Mesodermal cell (in vitro differentiated cells): Measurements from ENCODE around the gene OR2B2. TPM values are rescaled to one million over a fixed set of nuclear protein-coding genes. Genes with fewer than 3 reads are reported as not detected.
"Not testable (repeated sequence)": the region's sequence is repeated elsewhere in the genome, so short reads cannot be mapped to it uniquely, and the experiment has no call there.

Experiments
- H3K27ac ChIP-seq: 2 replicates; pipeline ENCODE4 v1.7.0; 2013; ENCODE audit warnings: mild to moderate bottlenecking, low read depth, low read length, moderate library complexity; ENCODE audit not compliant: severe bottlenecking
- H3K36me3 ChIP-seq: 2 replicates; pipeline ENCODE4 v1.7.1; 2013; ENCODE audit warnings: mild to moderate bottlenecking, low read length, moderate library complexity; ENCODE audit not compliant: control insufficient read depth, insufficient read depth
- H3K4me1 ChIP-seq: one replicate; pipeline ENCODE4 v1.7.1; 2013; ENCODE audit warnings: mild to moderate bottlenecking, low read length; ENCODE audit not compliant: insufficient read depth, control insufficient read depth, poor library complexity, severe bottlenecking
- H3K4me3 ChIP-seq: 2 replicates; pipeline ENCODE4 v1.7.0; 2013; ENCODE audit warnings: low read length, control low read depth, mild to moderate bottlenecking; ENCODE audit not compliant: insufficient read depth, poor library complexity, severe bottlenecking; ENCODE audit errors: extremely low read depth
- H3K9me3 ChIP-seq: 2 replicates; pipeline ENCODE4 v1.7.1; 2013; ENCODE audit warnings: mild to moderate bottlenecking, low read length, moderate library complexity; ENCODE audit not compliant: control insufficient read depth
- WGBS, 2 experiments: methylation state at CpG; one replicate each; pipeline ENCODE4 v1.1.5; 2013; ENCODE audit warnings: missing lambda C conversion rate in 2 of 2; ENCODE audit not compliant: insufficient coverage in 2 of 2; 5-methylcytosine and 5-hydroxymethylcytosine counted together
- polyA plus RNA-seq, 2 experiments: library from polyadenylated mRNA; stranded (reverse); fragments of 50-300 nt; gene quantifications; one replicate each; pipeline ENCODE4 v1.2.3, GENCODE V29; 2013

Gene OR2B2
- not detected for polyA plus RNA-seq (2013, experiment 1 of 2)
- polyA plus RNA-seq (2013, experiment 2 of 2): not detected

DNA sequence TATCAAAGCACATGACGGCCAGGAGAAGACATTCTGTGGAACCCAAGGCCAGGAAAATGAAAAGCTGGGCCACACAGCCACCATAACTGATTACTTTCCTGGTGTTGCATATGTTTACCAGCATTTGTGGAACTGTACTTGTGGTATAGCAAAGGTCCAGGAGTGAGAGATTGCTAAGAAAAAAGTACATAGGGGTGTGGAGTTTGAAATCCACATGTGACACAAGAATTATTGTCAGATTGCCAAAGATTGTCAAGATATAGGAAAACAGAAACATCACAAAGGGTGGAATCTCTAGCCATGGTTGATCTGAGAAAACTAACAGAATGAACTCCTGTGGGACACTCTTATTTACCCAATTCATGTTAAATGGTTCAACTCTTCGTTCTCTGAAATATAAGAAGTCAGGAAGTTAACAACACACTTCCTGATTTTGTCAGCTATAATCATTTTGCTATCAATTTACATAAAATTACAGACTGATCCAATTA lies at the start of gene OR2B2:
Gene OR2B2, minus strand, starts transcription at position 441 of the 491 bp plus-strand sequence. Its CDS starts 77 bp downstream, at position 364.
- Histone ChIP-seq H3K4me3 (no peak within 1 kb of the TSS), H3K36me3 (no peaks in the 10 kb centered on the region), H3K9me3 (no peaks in the 10 kb centered on the region), H3K4me1 (no peaks in the 10 kb centered on the region), H3K27ac (no peak within 1 kb of the TSS)
- 83 to 100% methylated on average over 1 of the region's 2 CpGs for WGBS, 2 experiments

DNA sequence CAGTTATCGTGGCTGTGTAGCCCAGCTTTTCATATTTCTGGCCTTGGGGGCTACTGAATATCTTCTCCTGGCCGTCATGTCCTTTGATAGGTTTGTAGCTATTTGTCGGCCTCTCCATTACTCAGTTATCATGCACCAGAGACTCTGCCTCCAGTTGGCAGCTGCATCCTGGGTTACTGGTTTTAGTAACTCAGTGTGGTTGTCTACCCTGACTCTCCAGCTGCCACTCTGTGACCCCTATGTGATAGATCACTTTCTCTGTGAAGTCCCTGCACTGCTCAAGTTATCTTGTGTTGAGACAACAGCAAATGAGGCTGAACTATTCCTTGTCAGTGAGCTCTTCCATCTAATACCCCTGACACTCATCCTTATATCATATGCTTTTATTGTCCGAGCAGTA lies 45.3 kb upstream of the OR2B2 start:
- WGBS, 2 experiments: 75 to 100% methylated on average over 1 to 2 of the region's 4 CpGs
- Histone ChIP-seq H3K4me1 (no peaks in the 10 kb centered on the region), H3K27ac (no peak overlapping the region), H3K4me3 (no peak overlapping the region), H3K36me3 (no peaks in the 10 kb centered on the region), H3K9me3 (no peaks in the 10 kb centered on the region)

DNA sequence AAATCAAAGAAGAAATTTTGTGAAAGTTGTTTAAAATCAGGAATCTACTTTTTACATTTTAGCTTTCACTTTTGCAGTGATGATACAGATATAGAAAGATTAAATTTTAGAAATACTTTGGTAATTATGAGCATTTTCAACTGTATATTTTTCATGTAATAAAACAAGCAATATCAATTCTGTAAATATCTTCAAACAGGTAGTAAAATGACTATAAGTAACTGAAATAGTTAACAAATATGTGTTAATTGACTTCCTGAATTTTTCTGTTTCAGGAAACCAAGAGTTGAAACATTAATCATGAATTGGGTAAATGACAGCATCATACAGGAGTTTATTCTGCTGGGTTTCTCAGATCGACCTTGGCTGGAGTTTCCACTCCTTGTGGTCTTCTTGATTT lies 44.7 kb upstream of the OR2B2 start, which contains the start of gene OR2B6:
Gene OR2B6, plus strand, starts transcription at position 301 of the 400 bp plus-strand sequence. Its CDS starts 0 bp downstream, at position 301.
- Histone ChIP-seq H3K36me3 (no peaks in the 10 kb centered on the region), H3K4me1 (no peaks in the 10 kb centered on the region), H3K9me3 (no peaks in the 10 kb centered on the region), H3K4me3 (no peak within 1 kb of the TSS), H3K27ac (no peak within 1 kb of the TSS)
- 78 to 100% methylated on average over 1 of the region's 1 CpG for WGBS, 2 experiments

DNA sequence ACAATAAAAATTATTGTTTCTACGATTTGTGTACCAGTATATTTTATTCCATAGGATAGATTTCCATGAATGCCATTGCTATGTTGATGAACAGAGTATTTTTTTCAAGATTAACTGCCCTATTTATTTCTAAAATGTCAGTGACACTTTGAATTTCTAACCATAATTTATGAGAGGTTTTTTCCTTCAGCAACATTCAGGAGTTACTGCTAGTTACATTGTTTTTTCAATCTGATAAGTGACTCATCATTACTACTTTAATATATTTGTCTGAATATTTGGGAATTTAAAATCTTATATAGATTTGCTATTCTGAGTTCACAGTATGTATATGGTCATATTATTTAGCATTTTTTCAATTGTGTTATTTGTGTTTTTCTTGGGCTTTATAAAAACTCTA lies 38.8 kb upstream of the OR2B2 start:
- Histone ChIP-seq H3K4me3 (no peak overlapping the region), H3K36me3 (no peaks in the 10 kb centered on the region), H3K4me1 (no peaks in the 10 kb centered on the region), H3K9me3 (no peaks in the 10 kb centered on the region), H3K27ac (no peak overlapping the region)
- WGBS, 2 experiments: no CpG with 5 or more reads among the region's 1 CpG

DNA sequence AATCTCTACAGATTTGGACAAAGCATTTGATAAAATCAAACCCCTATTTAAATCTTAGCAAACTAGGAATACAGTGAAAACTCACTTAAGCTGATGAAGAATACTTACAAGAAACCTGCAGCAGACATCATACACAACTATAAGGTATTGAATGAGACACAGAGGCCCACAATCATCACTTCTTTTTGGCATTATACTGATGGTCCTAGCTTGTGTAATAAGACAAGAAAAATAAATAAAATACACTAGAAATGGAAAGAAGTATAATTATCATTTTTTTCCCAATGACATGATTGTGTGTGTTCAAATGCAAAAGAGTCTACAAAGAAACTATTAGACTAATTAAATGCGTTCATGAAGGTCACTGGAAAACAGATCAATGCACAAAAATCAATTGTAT lies 36.0 kb upstream of the OR2B2 start:
- no peak overlapping the region for H3K27ac ChIP-seq
- H3K4me3 ChIP-seq: no peak overlapping the region
- no peaks in the 10 kb centered on the region for H3K36me3 ChIP-seq
- no peaks in the 10 kb centered on the region for H3K9me3 ChIP-seq
- WGBS, 2 experiments: no CpG with 5 or more reads among the region's 1 CpG
- no peaks in the 10 kb centered on the region for H3K4me1 ChIP-seq

DNA sequence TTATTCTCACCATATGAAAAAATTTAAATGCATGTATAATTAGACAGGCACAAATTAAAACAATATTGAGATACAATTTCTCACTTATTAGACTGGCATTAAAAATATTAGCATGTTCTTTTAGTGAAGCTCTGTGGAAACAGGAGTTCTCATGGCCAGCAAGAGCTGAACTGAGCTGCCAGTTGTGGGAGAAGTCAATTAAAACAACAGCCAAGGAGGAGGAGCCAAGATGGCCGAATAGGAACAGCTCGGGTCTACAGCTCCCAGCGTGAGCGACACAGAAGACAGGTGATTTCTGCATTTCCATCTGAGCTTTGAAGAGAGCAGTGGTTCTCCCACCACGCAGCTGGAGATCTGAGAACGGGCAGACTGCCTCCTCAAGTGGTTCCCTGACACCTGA lies 30.9 kb upstream of the OR2B2 start:
- not testable (repeated sequence) for H3K4me3 ChIP-seq, H3K4me1 ChIP-seq, H3K9me3 ChIP-seq, H3K36me3 ChIP-seq, H3K27ac ChIP-seq
- WGBS, 2 experiments: 56 to 65% methylated on average over 5 to 6 of the region's 6 CpGs

DNA sequence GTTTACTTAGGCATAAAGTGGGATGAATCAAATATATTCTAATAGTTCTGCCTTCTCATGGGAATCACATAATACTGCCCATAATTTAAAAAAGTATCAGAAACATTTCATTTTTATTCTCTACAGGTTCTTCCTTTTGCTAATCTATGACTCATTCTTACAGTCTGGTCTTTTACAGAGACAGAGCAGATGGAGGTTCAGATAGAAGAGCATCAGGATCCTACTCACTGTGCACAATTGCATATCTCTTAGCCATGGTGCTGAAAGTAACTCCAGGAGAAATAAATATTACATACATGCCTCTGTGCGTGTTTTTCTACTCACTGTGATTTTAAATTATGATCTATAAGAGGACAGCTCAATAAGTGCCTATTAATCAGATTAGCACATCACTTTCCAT lies 28.6 kb upstream of the OR2B2 start:
- Histone ChIP-seq H3K4me1 (no peaks in the 10 kb centered on the region), H3K36me3 (no peaks in the 10 kb centered on the region), H3K9me3 (no peaks in the 10 kb centered on the region), H3K4me3 (no peak overlapping the region), H3K27ac (no peak overlapping the region)
- no CpG with 5 or more reads among the region's 1 CpG for WGBS, 2 experiments

DNA sequence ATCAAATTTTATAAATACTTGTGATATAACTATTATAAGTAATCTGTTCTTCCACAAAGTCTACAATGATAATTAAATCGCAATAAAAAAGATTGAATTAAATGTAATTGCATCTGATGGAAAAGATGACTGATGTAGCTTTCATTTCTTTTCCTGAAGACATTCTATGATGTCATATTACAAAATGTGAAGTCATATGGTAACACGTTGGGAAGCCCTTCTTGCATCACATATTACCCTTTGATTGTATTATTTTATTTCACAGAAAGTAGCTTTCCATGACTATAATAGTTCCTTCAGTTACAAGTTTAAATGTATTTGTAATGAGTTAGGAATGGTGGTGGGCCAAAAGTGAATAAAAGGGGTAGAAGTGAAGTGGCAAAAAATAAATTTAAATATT lies 19.0 kb upstream of the OR2B2 start:
- no CpG with 5 or more reads among the region's 2 CpGs for WGBS, 2 experiments
- Histone ChIP-seq H3K4me3 (no peak overlapping the region), H3K36me3 (no peaks in the 10 kb centered on the region), H3K4me1 (no peaks in the 10 kb centered on the region), H3K9me3 (no peaks in the 10 kb centered on the region), H3K27ac (no peak overlapping the region)

DNA sequence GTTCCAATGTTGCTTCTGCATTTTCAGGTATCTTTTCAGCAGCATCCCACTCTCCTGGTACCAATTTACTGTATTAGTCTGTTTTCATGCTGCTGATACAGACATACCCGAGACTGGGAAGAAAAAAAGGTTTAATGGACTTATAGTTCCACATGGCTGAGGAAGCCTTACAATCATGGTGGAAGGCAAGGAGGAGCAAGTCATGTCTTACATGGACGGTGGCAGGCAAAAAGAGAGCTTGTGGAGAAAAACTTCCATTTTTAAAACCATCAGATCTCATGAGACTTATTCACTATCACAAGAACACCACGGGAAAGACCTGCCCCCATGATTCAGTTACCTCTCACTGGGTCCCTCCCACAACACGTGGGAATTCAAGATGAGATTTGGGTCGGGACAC lies 17.7 kb upstream of the OR2B2 start:
- H3K36me3 ChIP-seq, H3K4me1 ChIP-seq, H3K27ac ChIP-seq, H3K9me3 ChIP-seq, H3K4me3 ChIP-seq: not testable (repeated sequence)
- 84 to 85% methylated on average over 2 to 3 of the region's 5 CpGs for WGBS, 2 experiments

DNA sequence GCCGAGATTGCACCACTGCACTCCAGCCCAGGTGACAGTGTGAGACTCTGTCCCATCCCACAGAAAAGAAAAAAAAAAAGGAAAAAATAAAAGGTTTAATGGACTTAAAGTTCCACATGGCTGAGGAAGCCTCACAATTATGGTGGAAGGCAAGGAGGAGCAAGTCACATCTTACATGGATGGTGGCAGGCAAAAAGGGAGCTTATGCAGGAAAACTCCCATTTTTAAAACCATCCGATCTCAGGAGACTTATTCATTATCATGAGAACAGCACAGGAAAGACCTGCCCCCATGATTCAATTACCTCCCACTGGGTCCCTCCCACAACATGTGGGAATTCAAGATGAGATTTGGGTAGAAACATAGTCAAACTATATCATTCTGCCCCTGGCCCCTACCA lies 15.8 kb upstream of the OR2B2 start:
- not testable (repeated sequence) for H3K27ac ChIP-seq, H3K4me3 ChIP-seq, H3K4me1 ChIP-seq, H3K36me3 ChIP-seq, H3K9me3 ChIP-seq
- 100% methylated on average over 1 of the region's 2 CpGs; no CpG with 5 or more reads in 1 of the 2 experiments for WGBS, 2 experiments

DNA sequence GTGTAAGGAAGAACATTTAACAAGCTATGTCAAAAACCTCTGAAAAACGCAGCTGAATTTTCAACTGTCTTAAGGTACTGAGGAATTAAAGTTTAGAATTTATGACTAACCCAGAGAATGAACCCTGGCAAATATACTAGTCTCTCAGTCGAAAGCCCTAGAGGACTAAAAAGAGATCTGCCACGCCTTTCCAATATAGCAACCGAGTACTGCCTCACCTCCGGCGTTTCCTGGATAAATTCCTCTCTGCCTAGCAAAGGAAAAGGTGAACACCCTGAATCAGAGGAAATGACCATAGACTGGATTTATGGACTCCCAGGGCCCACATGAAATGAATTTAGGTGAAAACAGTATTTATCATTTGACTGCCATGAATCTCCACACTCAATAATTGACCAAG lies 12.0 kb upstream of the OR2B2 start:
- 92 to 94% methylated on average over 5 of the region's 6 CpGs for WGBS, 2 experiments

More for the DNA sequence above, 12.0 kb upstream of the OR2B2 start:
- H3K9me3 ChIP-seq: no peaks in the 10 kb centered on the region
- no peaks in the 10 kb centered on the region for H3K36me3 ChIP-seq
- no peak overlapping the region for H3K4me3 ChIP-seq
- no peaks in the 10 kb centered on the region for H3K4me1 ChIP-seq
- H3K27ac ChIP-seq: no peak overlapping the region
